ENCODE measurements around the gene XRCC5. TPM values are rescaled to one million over a fixed set of nuclear protein-coding genes. Genes with fewer than 3 reads are reported as not detected.

Gene XRCC5
- total and polyA plus RNA-seq, 2 donors (not counting 3 experiments of a cell fraction or from before 2014, with no cell fraction given) = 267 to 319 TPM

DNA sequence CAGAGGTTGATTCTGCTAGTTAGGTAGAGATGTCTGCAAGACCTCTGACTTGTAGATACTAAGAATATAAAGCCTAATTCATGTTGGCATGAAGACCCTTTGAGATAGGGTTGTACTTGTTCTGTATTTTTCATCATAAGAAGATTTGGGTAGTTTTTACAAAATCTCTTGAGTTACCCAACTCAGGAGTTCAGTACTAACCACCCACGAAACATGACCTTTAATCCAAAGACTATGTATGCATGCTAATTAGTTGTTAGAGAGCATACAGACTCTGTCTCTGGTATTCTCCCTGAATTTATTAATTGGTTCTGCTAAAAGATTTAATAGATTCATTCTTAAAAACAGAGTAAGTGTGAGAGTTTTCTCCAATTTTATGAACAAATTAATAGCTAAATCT, 44.5 kb upstream of the XRCC5 start:
- no peak overlapping the region for H3K4me3 ChIP-seq (replicated peaks in 1 of 3; ENCODE audit: insufficient read depth in 1 of 3, low read depth in 1 of 3, low read length in 3 of 3)
- DNase-seq (ENCODE audit: low read depth, low spot score) (no peak), FAIRE-seq (no peak)
- no peaks in the 10 kb centered on the region for H3K9me1 ChIP-seq (replicated peaks; ENCODE audit: control insufficient read depth, extremely low read depth, insufficient read depth, low read length)
- no peak overlapping the region for H3K9ac ChIP-seq (replicated peaks; ENCODE audit: extremely low read depth, insufficient read depth, low read length)
- H4K20me1 ChIP-seq (replicated peaks; ENCODE audit: control insufficient read depth, extremely low read depth, insufficient read depth, low read length) = no peaks in the 10 kb centered on the region
- dilution Hi-C loops (cut with MboI; ENCODE audit: extremely low pct_ligation_motif_present, low sequenced_read_pairs) = no loop called here
- no peak for TF ChIP-seq POLR2A (IDR thresholded peaks at IDR 0.05; ENCODE audit: low read depth, low read length)
- TF ChIP-seq, protein P1, sequence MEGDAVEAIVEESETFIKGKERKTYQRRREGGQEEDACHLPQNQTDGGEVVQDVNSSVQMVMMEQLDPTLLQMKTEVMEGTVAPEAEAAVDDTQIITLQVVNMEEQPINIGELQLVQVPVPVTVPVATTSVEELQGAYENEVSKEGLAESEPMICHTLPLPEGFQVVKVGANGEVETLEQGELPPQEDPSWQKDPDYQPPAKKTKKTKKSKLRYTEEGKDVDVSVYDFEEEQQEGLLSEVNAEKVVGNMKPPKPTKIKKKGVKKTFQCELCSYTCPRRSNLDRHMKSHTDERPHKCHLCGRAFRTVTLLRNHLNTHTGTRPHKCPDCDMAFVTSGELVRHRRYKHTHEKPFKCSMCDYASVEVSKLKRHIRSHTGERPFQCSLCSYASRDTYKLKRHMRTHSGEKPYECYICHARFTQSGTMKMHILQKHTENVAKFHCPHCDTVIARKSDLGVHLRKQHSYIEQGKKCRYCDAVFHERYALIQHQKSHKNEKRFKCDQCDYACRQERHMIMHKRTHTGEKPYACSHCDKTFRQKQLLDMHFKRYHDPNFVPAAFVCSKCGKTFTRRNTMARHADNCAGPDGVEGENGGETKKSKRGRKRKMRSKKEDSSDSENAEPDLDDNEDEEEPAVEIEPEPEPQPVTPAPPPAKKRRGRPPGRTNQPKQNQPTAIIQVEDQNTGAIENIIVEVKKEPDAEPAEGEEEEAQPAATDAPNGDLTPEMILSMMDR (IDR thresholded peaks at IDR 0.05; ENCODE audit: extremely low read depth in 1 of 2, insufficient read depth in 1 of 2, low read depth in 1 of 2, low read length in 2 of 2) = no peak
- TF ChIP-seq FOS (IDR thresholded peaks at IDR 0.05; ENCODE audit: borderline replicate concordance, insufficient read depth, low read length) = no peak
- TF ChIP-seq EZH2 (IDR thresholded peaks at IDR 0.05; ENCODE audit: borderline replicate concordance, low read depth, low read length, severe bottlenecking) = no peak
- no peak for TF ChIP-seq MYC (IDR thresholded peaks at IDR 0.05; ENCODE audit: low read depth, low read length)
- TF ChIP-seq POLR2AphosphoS5 (IDR thresholded peaks at IDR 0.05; ENCODE audit: insufficient read depth, low read depth, low read length) = no peak
- no peak for TF ChIP-seq JUN (IDR thresholded peaks at IDR 0.05; ENCODE audit: borderline replicate concordance, insufficient read depth, insufficient read length, low read depth)
- TF ChIP-seq GATA2 (IDR thresholded peaks at IDR 0.05; ENCODE audit: insufficient read depth, insufficient read length, low read depth, low read length) = no peak
- TF ChIP-seq, protein P2, sequence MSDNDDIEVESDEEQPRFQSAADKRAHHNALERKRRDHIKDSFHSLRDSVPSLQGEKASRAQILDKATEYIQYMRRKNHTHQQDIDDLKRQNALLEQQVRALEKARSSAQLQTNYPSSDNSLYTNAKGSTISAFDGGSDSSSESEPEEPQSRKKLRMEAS (IDR thresholded peaks at IDR 0.05; ENCODE audit: insufficient read depth, insufficient read length) = no peak
- H3K79me2 ChIP-seq (ENCODE audit: control insufficient read depth, insufficient read depth, low read length) = no peaks in the 10 kb centered on the region
- H3K36me3 ChIP-seq (ENCODE audit: control insufficient read depth in 2 of 2, extremely low read depth in 1 of 2, insufficient read depth in 2 of 2, low read length in 2 of 2) = no peaks in the 10 kb centered on the region
- H3K4me1 ChIP-seq (ENCODE audit: control insufficient read depth, extremely low read depth, insufficient read depth, low read length) = no peaks in the 10 kb centered on the region
- no peak overlapping the region for H2AFZ ChIP-seq (ENCODE audit: low read depth, low read length)
- ChIA-PET CTCF (no interaction called here), POLR2A (no interaction called here)
- no peak overlapping the region for H3K27ac ChIP-seq (ENCODE audit: insufficient read depth, low read depth, low read length)
- H3K9me3 ChIP-seq (replicated peaks; ENCODE audit: control insufficient read depth, insufficient read depth, low read length) = no peaks in the 10 kb centered on the region
- BruUV-seq (replicated peaks) = no TSS peak
- H3K27me3 ChIP-seq (ENCODE audit: control insufficient read depth in 2 of 2, insufficient read depth in 2 of 2, low read length in 2 of 2) = no peaks in the 10 kb centered on the region
- intact Hi-C loops (cut with micrococcal nuclease) = no loop called here
- H3K4me2 ChIP-seq (ENCODE audit: insufficient read depth, low read length) = no peak overlapping the region

All from endothelial cell of umbilical vein (primary cell).